HAP-1 (cell line): ENCODE measurements around the gene ZNF649.
"Not testable (repeated sequence)": the region's sequence is repeated elsewhere in the genome, so short reads cannot be mapped to it uniquely, and the experiment has no call there.

Experiments
- DNase-seq, 2 experiments: peaks; one replicate each; pipeline ENCODE4 v3.0.0-alpha.2; 2016 to 2020; ENCODE audit warnings: low spot score in 2 of 2
- H3K27me3 ChIP-seq: fragments of 250-450 bp; sonication (Bioruptor Pico); 2 replicates; pipeline ENCODE4 v1.5.1; 2020; ENCODE audit warnings: low read depth, mild to moderate bottlenecking, moderate library complexity
- H3K36me3 ChIP-seq: fragments of 250-450 bp; sonication (Bioruptor Pico); replicated peaks from 2 replicates; pipeline ENCODE4 v1.5.1; 2020; ENCODE audit warnings: mild to moderate bottlenecking
- H3K4me1 ChIP-seq: fragments of 250-450 bp; sonication (Bioruptor Pico); 2 replicates; pipeline ENCODE4 v1.5.1; 2020; ENCODE audit warnings: mild to moderate bottlenecking
- H3K4me3 ChIP-seq: fragments of 250-450 bp; sonication (Bioruptor Pico); 2 replicates; pipeline ENCODE4 v1.5.1; 2020; ENCODE audit warnings: mild to moderate bottlenecking, moderate library complexity
- H3K9me3 ChIP-seq: fragments of 250-450 bp; sonication (Bioruptor Pico); 2 replicates; pipeline ENCODE4 v1.5.1; 2020; ENCODE audit warnings: mild to moderate bottlenecking, moderate library complexity
- in situ Hi-C: fragments of 300-500 bp; cut with MboI; formaldehyde crosslinking; loops from 3 replicates; pipeline ENCODE4 v1.14.3; 2020; ENCODE audit warnings: low sequenced_read_pairs, inconsistent platforms, mixed read lengths

Gene ZNF649

DNA sequence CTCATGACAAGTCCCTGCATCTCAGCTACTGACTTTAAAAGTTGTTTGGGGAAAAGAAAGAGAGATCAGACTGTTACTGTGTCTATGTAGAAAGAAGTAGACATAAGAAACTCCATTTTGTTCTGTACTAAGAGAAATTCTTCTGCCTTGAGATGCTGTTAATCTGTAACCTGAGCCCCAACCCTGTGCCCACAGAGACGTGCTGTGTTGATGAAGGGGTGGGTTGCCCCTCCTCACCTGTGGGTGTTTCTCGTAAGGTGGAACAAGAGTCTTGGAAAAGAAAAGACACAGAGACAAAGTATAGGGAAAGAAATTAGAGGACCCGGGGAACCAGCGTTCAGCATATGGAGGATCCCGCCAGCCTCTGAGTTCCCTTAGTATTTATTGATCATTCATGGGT lies 3.2 kb upstream of the ZNF649 start:
- peaks cover 19% of the 10 kb centered on the region for H3K9me3 ChIP-seq
- DNase-seq, H3K4me1 ChIP-seq, H3K4me3 ChIP-seq, H3K36me3 ChIP-seq, H3K27me3 ChIP-seq, in situ Hi-C loops: not testable (repeated sequence)

DNA sequence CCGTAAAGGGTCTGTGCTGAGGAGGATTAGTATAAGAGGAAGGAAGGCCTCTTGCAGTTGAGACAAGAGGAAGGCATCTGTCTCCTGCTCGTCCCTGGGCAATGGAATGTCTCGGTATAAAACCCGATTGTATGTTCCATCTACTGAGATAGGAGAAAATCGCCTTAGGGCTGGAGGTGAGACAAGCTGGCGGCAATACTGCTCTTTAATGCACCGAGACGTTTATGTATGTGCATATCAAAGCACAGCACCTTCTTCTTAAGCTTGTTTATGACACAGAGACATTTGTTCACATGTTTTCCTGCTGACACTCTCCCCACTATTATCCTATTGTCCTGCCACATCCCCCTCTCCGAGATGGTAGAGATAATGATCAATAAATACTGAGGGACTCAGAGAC lies 1.3 kb upstream of the ZNF649 start:
- H3K27me3 ChIP-seq, in situ Hi-C loops, H3K36me3 ChIP-seq, H3K4me3 ChIP-seq, DNase-seq, H3K4me1 ChIP-seq: not testable (repeated sequence)
- peaks cover 28% of the 10 kb centered on the region for H3K9me3 ChIP-seq

DNA sequence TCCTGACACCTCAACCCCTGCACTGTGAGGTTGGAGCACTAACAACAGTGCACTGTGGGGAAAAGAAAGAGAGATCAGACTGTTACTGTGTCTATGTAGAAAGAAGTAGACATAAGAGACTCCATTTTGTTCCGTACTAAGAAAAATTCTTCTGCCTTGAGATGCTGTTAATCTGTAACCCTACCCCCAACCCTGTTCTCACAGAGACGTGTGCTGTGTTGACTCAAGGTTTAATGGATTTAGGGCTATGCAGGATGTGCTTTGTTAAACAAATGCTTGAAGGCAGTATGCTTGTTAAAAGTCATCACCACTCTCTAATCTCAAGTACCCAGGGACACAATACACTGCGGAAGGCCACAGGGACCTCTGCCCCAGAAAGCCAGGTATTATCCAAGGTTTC lies 822 bp upstream of the ZNF649 start:
- peaks cover 29% of the 10 kb centered on the region for H3K9me3 ChIP-seq
- H3K4me1 ChIP-seq, in situ Hi-C loops, H3K4me3 ChIP-seq, DNase-seq, H3K27me3 ChIP-seq, H3K36me3 ChIP-seq: not testable (repeated sequence)

DNA sequence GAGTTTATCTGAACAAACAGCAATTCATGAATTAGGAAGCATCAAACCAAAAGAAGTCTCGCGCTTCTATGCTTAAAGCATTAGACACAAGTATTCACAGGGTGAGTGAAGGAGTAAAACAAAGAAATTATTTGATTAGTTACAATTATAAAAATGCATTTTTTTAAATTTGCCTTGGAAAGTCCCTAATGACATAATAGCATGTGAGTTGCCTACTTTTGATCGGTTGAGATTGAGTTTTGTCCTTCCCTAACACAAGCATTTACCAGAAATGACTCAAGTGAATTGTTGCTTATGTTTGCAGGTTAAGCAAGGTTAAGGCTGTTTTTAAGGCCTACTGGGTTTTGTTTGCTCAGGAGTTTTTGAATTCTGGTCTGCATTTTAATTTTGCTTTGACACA lies 389 bp upstream of the ZNF649 start:
- Histone ChIP-seq H3K9me3 (peaks cover 29% of the 10 kb centered on the region), H3K4me3 (no peak overlapping the region), H3K27me3 (no peaks in the 10 kb centered on the region), H3K4me1 (no peaks in the 10 kb centered on the region), H3K36me3 (peaks cover under 1% of the 10 kb centered on the region; the same call in 1 of the 2 replicates)
- no peak for DNase-seq
- in situ Hi-C loops, result no loop called here

GRCh38 chr19:51903192-51903591 lies 1.6 kb downstream of the ZNF649 start:
- Histone ChIP-seq H3K9me3 (peaks cover 31% of the 10 kb centered on the region), H3K36me3 (peaks cover 17% of the 10 kb centered on the region), H3K27me3 (no peaks in the 10 kb centered on the region), H3K4me1 (no peaks in the 10 kb centered on the region), H3K4me3 (no peak overlapping the region)
- in situ Hi-C loops, result no loop called here
- no peak for DNase-seq

- Histone ChIP-seq H3K4me1 (no peaks in the 10 kb centered on the region), H3K4me3 (no peak overlapping the region), H3K36me3 (peaks cover 28% of the 10 kb centered on the region), H3K27me3 (no peaks in the 10 kb centered on the region), H3K9me3 (peaks cover 33% of the 10 kb centered on the region)
- no peak for DNase-seq
- in situ Hi-C loops, result no loop called here
These were observed 3.0 kb downstream of the ZNF649 start for GRCh38 chr19:51901860-51902259.

DNA sequence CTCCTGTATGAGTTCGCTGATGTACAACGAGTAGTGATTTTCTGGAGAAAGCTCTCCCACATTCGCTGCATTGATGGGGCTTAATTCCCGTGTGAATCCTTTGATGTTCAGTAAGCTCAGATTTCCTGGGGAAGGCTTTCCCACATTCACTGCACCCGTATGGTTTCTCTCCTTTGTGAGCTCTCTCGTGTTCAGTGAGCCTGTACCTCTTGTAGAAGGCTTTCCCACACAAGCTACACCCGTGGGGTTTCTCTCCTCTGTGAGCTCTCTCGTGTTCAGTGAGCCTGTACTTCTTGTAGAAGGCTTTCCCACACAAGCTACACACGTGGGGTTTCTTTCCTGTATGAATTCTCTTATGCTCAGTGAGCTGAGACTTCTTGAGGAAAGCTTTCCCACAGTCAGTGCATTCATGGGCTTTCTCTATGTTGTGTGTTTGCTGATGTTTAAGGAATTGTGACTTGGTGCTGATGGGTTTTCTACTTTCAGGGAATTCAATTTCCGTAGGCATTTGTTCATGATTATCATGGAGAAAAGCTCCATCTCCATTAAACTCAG lies 13.5 kb downstream of the ZNF649 start:
- in situ Hi-C loops, result no loop called here
- Histone ChIP-seq H3K27me3 (no peaks in the 10 kb centered on the region), H3K9me3 (peaks cover 20% of the 10 kb centered on the region), H3K4me1 (no peaks in the 10 kb centered on the region), H3K4me3 (no peak overlapping the region), H3K36me3 (peaks cover 51% of the 10 kb centered on the region)
- no peak for DNase-seq

GRCh38 chr19:51889934-51890333 lies 14.9 kb downstream of the ZNF649 start:
- H3K27me3 ChIP-seq, result no peaks in the 10 kb centered on the region
- H3K4me1 ChIP-seq, result no peaks in the 10 kb centered on the region
- H3K36me3 ChIP-seq, result peaks cover 39% of the 10 kb centered on the region
- no peak for DNase-seq
- in situ Hi-C loops, result no loop called here
- H3K4me3 ChIP-seq, result no peak overlapping the region
- H3K9me3 ChIP-seq, result peaks cover 22% of the 10 kb centered on the region

- Histone ChIP-seq H3K27me3 (no peaks in the 10 kb centered on the region), H3K4me1 (no peaks in the 10 kb centered on the region), H3K36me3 (peaks cover 21% of the 10 kb centered on the region), H3K4me3 (no peak within 1 kb of the TSS), H3K9me3 (peaks cover 20% of the 10 kb centered on the region)
- in situ Hi-C loops, result no loop called here
- DNase-seq, result no peak
These were observed 17.0 kb downstream of the ZNF649 start, which contains the start of gene ZNF577 for GRCh38 chr19:51887522-51888498. Gene ZNF577 (minus strand): TSS chr19:51887951. CDS start chr19:51880382, 7,569 bp downstream.

DNA sequence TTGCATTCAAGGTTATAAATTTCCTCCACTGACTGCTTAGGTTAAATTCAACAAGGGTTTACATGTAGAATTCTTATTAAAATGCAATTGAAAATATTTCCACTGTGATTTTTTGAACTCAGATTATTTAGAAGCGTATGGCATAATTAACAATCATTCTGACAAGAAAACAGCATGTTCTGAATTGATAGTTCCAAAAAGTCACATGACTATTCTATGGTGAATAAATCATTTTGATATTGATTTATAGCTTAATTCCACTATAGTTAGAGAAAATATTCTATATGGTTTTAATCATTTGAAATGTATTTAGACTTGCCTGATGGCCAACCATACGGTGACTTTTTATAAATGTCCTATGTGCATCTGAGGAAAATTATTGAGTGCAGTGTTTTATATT lies 20.1 kb downstream of the ZNF649 start:
- in situ Hi-C loops, result no loop called here
- DNase-seq, result no peak
- no peaks in the 10 kb centered on the region for H3K27me3 ChIP-seq
- H3K4me3 ChIP-seq, result no peak overlapping the region
- H3K36me3 ChIP-seq, result peaks cover 9% of the 10 kb centered on the region
- H3K9me3 ChIP-seq, result peaks cover 10% of the 10 kb centered on the region
- H3K4me1 ChIP-seq, result no peaks in the 10 kb centered on the region

- H3K9me3 ChIP-seq, result peaks cover 10% of the 10 kb centered on the region
- H3K4me3 ChIP-seq, result no peak overlapping the region
- H3K36me3 ChIP-seq, result peaks cover 19% of the 10 kb centered on the region
- no peak for DNase-seq
- in situ Hi-C loops, result no loop called here
- H3K27me3 ChIP-seq, result no peaks in the 10 kb centered on the region
- H3K4me1 ChIP-seq, result no peaks in the 10 kb centered on the region
These were observed 22.3 kb downstream of the ZNF649 start for GRCh38 chr19:51882518-51882917.

- Histone ChIP-seq H3K4me1 (no peaks in the 10 kb centered on the region), H3K27me3 (no peaks in the 10 kb centered on the region), H3K36me3 (peaks cover 8% of the 10 kb centered on the region), H3K4me3 (no peak overlapping the region), H3K9me3 (peaks cover 8% of the 10 kb centered on the region)
- no peak for DNase-seq
- in situ Hi-C loops, result no loop called here
These were observed 31.7 kb downstream of the ZNF649 start for GRCh38 chr19:51873097-51873496.

DNA sequence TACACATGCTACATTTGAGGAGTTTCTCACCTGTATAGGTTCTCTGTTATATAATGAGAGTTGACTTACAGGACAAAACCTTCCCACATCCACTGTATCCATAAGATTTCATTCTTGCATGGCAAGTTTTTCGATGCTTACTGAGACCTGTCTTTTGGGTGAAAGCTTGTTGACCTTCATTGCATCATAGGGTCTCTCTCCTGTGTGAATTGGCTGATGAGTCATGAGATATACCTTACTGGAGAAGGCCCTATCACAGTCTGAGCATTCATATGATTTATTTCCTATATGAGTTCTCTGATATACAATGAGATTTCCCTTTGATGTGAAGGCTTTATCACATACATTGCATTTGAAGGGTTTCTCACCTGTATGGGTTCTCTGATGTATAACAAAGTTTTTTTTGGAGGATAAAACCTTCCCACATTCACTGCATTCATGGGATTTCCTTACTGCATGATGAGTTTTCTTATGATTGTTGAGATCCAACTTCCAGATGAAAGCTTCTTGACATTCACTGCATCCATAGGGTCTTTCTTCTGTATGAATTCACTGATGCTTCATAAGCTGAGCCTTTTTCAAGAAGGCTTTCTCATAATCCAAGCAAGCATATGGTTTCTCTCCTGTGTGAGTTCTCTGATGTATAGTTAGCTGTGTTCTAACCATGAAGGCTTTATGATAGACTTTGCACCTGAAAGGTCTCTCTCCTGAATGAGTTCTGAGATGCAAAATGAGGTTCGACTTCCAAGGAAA lies 42.8 kb downstream of the ZNF649 start:
- Histone ChIP-seq H3K27me3 (no peaks in the 10 kb centered on the region), H3K4me3 (no peak overlapping the region), H3K36me3 (no peaks in the 10 kb centered on the region), H3K4me1 (no peaks in the 10 kb centered on the region), H3K9me3 (peaks cover 22% of the 10 kb centered on the region)
- no peak for DNase-seq
- in situ Hi-C loops, result no loop called here
